Subcutaneous abdominal adipose tissue (tissue), 5 donors: Measurements from ENCODE around the gene ZMYND10.

Experiments
- H3K27ac ChIP-seq: one replicate; pipeline ENCODE4 v1.7.0; 2013; ENCODE audit warnings: low read depth, mild to moderate bottlenecking, inconsistent platforms, low read length, moderate library complexity
- H3K27me3 ChIP-seq, 5 donors: one replicate each; pipeline ENCODE4 v1.7.0; 2013; ENCODE audit warnings: low read length in 5 of 5, inconsistent platforms in 1 of 5; ENCODE audit not compliant: control insufficient read depth in 5 of 5, insufficient read depth in 4 of 5
- H3K36me3 ChIP-seq, 5 donors: one replicate each; pipeline ENCODE4 v1.7.0; 2013; ENCODE audit warnings: low read length in 5 of 5; ENCODE audit not compliant: control insufficient read depth in 5 of 5, insufficient read depth in 5 of 5
- H3K4me1 ChIP-seq, 5 donors: one replicate each; pipeline ENCODE4 v1.7.0; 2013; ENCODE audit warnings: low read length in 5 of 5, mild to moderate bottlenecking in 3 of 5, moderate library complexity in 1 of 5; ENCODE audit not compliant: control insufficient read depth in 5 of 5, insufficient read depth in 5 of 5
- H3K4me3 ChIP-seq, 5 donors: one replicate each; pipeline ENCODE4 v1.7.0; 2013; ENCODE audit warnings: low read length in 5 of 5, low read depth in 1 of 5
- H3K9ac ChIP-seq, 5 donors: one replicate each; pipeline ENCODE4 v1.7.0; 2013; ENCODE audit warnings: low read length in 5 of 5, mild to moderate bottlenecking in 4 of 5, moderate library complexity in 3 of 5
- H3K9me3 ChIP-seq, 5 donors: one replicate each; pipeline ENCODE4 v1.7.0; 2013; ENCODE audit warnings: low read length in 5 of 5; ENCODE audit not compliant: control insufficient read depth in 5 of 5
- donor health status: healthy.
- donor health status: healthy.
- donor health status: healthy.
- donor health status: healthy.
- donor health status: healthy.

The ZMYND10 gene

DNA sequence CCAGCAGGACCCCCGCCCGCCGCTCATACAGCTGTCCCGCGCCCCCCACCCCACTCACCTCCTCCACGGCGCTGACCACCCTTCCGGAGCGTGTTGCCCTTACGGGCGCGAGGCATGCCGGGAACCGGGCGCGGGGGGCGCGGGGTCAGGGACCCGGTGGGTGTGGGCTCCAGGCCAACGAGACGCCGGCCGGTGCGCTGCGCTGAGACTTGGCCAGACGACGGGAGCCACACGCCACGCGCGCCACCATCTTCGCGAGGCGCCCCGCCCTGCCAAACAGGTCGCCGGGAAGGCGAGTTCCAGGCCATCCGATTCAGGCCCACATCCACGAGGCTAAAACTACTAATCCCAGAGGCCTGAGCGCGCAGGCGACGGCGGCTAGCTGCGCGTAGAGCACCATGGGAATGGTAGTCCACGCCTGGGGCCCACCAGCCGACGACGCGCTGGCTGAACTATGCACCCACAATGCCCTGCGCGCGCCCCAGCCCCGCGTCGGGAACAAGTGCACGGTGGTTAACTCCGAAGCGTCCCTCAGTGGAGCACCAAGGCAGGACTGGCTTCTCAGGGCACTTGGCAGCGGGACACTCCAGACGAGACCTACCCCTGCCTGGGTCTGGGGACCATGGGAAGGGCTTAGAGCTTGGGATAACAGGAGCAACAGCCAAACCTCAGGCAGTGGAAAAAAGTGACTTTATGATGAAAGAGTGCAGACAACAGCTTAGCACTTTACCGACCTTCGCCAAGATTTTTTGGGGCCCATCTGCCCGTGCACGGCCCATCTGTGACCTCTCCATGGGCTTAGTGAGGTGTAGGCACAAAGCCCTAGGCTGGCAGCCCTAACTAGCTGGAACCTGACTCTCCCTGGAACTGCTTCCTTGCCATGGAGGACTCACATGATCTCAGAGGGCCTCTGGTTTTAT lies 53.1 kb downstream of the ZMYND10 start, which contains the start of gene IFRD2:
Gene IFRD2 (minus strand): TSS at position 271 of the 920 bp plus-strand sequence. CDS start 155 bp downstream, at position 116.
- H3K27ac ChIP-seq = peak within 1 kb of the TSS; percentile 91
- H3K4me3 ChIP-seq = peak within 1 kb of the TSS; percentile 80 to 91 (median 83)

More for the DNA sequence above, 53.1 kb downstream of the ZMYND10 start, which contains the start of gene IFRD2:
- peak within 1 kb of the TSS; percentile 75 to 93 (median 81) for H3K9ac ChIP-seq
- H3K27me3 ChIP-seq = no peaks in the 10 kb centered on the region
- H3K36me3 ChIP-seq = peaks cover 0 to 38% (median 35%) of the 10 kb centered on the region in 5 donors
- H3K9me3 ChIP-seq = no peaks in the 10 kb centered on the region
- H3K4me1 ChIP-seq = peaks cover 6 to 31% (median 26%) of the 10 kb centered on the region in 5 donors
